RWPE2 (cell line): ENCODE results near the gene SPRED2.

ENCODE experiments used
- ATAC-seq: fragments of 200-7000 bp; cut with Tn5 transposase; 3 replicates; pipeline ENCODE4 v1.9.1; 2021; ENCODE audit warnings: low read depth
- DNase-seq: peaks from one replicate; pipeline ENCODE4 v3.0.0-alpha.2; 2020; ENCODE audit warnings: low spot score
- H3K27ac ChIP-seq: fragments of 450-650 bp; 2 replicates; pipeline ENCODE4 v1.5.1; 2017; ENCODE audit warnings: mild to moderate bottlenecking; ENCODE audit not compliant: poor library complexity, severe bottlenecking
- H3K27me3 ChIP-seq: fragments of 250-450 bp; sonication (Bioruptor Pico); 2 replicates; pipeline ENCODE4 v1.5.1; 2021; ENCODE audit warnings: mild to moderate bottlenecking, moderate library complexity; ENCODE audit not compliant: insufficient read depth, poor library complexity, severe bottlenecking
- H3K36me3 ChIP-seq: fragments of 250-450 bp; sonication (Bioruptor Pico); 2 replicates; pipeline ENCODE4 v1.5.1; 2020; ENCODE audit warnings: low read depth, mild to moderate bottlenecking, moderate library complexity
- H3K4me1 ChIP-seq: fragments of 250-450 bp; sonication (Bioruptor Pico); 2 replicates; pipeline ENCODE4 v1.5.1; 2021; ENCODE audit warnings: mild to moderate bottlenecking, moderate library complexity; ENCODE audit not compliant: insufficient read depth, poor library complexity, severe bottlenecking
- H3K4me3 ChIP-seq: fragments of 250-450 bp; sonication (Bioruptor Pico); 2 replicates; pipeline ENCODE4 v1.5.1; 2021; ENCODE audit warnings: mild to moderate bottlenecking, moderate library complexity; ENCODE audit not compliant: severe bottlenecking
- H3K9me3 ChIP-seq: fragments of 250-450 bp; sonication (Bioruptor Pico); 2 replicates; pipeline ENCODE4 v1.5.1; 2021; ENCODE audit warnings: mild to moderate bottlenecking, moderate library complexity; ENCODE audit not compliant: severe bottlenecking
- TF ChIP-seq, protein P1 (sequence below): fragments of 450-650 bp; IDR thresholded peaks from one replicate; pipeline ENCODE4 v1.5.1; 2017; ENCODE audit warnings: mild to moderate bottlenecking, moderate library complexity; ENCODE audit not compliant: poor library complexity, severe bottlenecking

Gene SPRED2

DNA sequence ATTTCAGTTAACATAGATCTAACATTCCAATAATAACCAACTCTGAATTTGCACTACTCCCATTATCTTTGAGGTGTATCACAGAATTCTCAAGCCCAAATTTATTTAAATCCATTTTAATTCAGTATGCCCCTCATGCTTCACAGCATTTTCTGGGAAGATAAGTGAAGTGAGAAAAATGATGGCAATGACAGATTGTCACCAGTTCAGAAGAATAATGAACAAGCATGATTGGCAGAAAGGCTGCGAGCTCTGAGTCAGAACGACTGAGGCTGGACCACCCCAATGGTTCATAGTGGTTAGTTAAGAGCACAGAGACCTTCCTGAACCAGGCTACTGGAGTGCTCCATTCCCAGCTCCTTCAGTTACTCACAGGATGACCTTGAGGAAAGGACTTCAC, 4.9 kb downstream of the SPRED2 start:
- no peak for ATAC-seq
- peaks cover 4% of the 10 kb centered on the region for H3K4me1 ChIP-seq

DNA sequence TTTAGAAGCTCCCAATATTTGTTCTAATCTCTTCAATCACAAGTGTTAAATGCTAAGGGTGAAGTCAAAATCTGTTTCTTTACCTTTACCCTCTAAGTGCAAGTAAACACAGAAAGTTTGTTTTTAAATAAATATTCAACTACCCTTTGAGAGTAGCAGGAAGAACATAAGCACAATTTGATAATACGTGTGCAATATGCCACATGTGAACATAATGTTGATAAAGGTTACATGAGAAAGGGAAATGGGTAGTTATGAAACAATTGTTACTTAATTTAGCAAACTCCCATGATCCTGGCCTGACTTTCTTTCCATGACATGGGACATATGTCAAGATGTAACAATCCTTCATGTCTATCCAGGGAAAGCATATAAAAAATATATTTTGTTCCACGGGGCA, 7.1 kb downstream of the SPRED2 start:
- TF ChIP-seq, protein P1, sequence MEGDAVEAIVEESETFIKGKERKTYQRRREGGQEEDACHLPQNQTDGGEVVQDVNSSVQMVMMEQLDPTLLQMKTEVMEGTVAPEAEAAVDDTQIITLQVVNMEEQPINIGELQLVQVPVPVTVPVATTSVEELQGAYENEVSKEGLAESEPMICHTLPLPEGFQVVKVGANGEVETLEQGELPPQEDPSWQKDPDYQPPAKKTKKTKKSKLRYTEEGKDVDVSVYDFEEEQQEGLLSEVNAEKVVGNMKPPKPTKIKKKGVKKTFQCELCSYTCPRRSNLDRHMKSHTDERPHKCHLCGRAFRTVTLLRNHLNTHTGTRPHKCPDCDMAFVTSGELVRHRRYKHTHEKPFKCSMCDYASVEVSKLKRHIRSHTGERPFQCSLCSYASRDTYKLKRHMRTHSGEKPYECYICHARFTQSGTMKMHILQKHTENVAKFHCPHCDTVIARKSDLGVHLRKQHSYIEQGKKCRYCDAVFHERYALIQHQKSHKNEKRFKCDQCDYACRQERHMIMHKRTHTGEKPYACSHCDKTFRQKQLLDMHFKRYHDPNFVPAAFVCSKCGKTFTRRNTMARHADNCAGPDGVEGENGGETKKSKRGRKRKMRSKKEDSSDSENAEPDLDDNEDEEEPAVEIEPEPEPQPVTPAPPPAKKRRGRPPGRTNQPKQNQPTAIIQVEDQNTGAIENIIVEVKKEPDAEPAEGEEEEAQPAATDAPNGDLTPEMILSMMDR, result no peak
- Histone ChIP-seq H3K36me3 (peaks cover 9% of the 10 kb centered on the region; the same call in 1 of the 2 replicates), H3K9me3 (no peaks in the 10 kb centered on the region), H3K27ac (no peak overlapping the region), H3K4me3 (no peak overlapping the region), H3K4me1 (peaks cover 18% of the 10 kb centered on the region), H3K27me3 (no peaks in the 10 kb centered on the region)
- no peak for DNase-seq
- no peak for ATAC-seq

More for the DNA sequence above, 4.9 kb downstream of the SPRED2 start:
- no peak for DNase-seq
- H3K27ac ChIP-seq, result no peak overlapping the region
- TF ChIP-seq, protein P1, result no peak
- H3K27me3 ChIP-seq, result no peaks in the 10 kb centered on the region
- peaks cover 6% of the 10 kb centered on the region; the same call in 1 of the 2 replicates for H3K36me3 ChIP-seq
- H3K4me3 ChIP-seq, result no peak overlapping the region
- H3K9me3 ChIP-seq, result no peaks in the 10 kb centered on the region

DNA sequence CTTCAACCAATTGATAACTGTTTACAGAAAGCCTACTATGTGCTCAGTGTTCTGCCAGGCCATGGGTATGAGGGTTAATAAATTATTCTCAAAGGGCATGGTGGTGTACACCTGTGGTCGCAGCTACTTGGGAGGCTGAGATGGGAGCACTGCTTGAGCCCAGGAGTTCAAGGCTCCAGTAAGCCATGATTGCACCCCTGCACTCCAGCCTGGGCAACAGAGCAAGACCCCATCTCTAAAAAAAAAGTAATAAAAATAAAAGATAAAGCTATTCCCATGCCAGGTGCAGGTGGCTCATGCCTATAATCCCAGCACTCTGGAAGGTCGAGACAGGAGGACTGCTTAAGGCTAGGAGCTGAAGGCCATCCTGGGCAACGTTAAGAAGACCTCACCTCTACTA, 8.0 kb downstream of the SPRED2 start:
- TF ChIP-seq, protein P1, result no peak
- H3K27ac ChIP-seq, result no peak overlapping the region
- no peak for DNase-seq
- no peaks in the 10 kb centered on the region for H3K9me3 ChIP-seq
- no peak for ATAC-seq
- peaks cover 15% of the 10 kb centered on the region for H3K4me1 ChIP-seq
- H3K36me3 ChIP-seq, result peaks cover 5% of the 10 kb centered on the region; the same call in 1 of the 2 replicates
- H3K4me3 ChIP-seq, result no peak overlapping the region
- H3K27me3 ChIP-seq, result no peaks in the 10 kb centered on the region

DNA sequence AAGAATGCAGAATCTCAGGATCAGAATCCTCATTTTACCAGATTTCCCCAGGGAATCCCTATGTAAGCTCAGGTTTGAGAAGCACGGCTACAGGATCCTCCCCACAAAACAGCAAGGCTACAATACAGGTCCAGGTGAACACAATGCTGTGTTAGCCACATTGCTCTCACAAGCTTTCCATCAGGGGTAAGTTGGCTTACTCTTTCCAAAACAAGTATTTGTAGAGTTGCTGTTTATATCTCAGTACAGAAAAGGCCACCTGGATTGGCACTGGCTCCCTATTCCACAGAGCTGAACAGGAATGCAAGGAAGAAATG, 11.0 kb downstream of the SPRED2 start:
- no peaks in the 10 kb centered on the region for H3K9me3 ChIP-seq
- TF ChIP-seq, protein P1, result no peak
- H3K36me3 ChIP-seq, result peaks cover 5% of the 10 kb centered on the region; the same call in 1 of the 2 replicates
- H3K4me1 ChIP-seq, result peaks cover 15% of the 10 kb centered on the region
- H3K27ac ChIP-seq, result peak overlapping the region; percentile 67
- no peaks in the 10 kb centered on the region for H3K27me3 ChIP-seq
- no peak overlapping the region for H3K4me3 ChIP-seq
- DNase-seq, result no peak
- peak; percentile 30; the same call in 2 of the 3 replicates for ATAC-seq

DNA sequence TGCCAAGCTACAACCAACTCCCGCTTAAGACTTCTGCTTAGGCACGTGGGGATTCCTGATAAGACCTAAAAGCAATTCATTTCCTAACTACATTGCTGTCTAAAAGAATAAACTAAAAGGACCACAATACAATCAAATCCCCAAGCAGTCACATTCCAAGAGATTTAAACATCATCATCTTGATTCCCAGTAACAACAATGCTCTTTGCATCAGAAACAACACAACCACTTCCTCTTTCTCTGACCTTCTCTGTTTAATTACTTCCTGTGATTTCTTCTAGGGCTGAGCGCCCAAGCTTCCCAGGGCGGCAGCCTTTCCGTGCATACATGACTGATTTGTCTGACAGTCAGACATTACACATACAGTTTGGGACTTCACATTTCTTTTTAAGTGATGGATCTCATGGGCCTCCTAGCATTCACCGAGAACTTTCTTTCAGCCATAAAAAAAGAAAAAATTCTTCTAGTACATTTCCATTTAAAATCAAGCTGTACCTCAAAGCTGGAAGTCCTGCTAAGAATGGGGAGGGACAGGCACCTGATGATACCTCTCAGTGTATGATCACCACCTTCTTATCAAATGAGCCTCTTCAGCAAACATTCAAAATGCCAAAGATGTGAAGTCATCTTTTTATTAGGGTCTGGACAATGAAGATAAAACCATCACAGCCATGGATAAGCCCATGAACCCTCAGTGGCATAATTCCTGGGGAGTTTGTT, 11.5 kb downstream of the SPRED2 start:
- ATAC-seq, result peak; percentile 73
- H3K4me3 ChIP-seq, result no peak overlapping the region

More for the DNA sequence above, 11.5 kb downstream of the SPRED2 start:
- Histone ChIP-seq H3K27me3 (no peaks in the 10 kb centered on the region), H3K27ac (peak overlapping the region; percentile 67), H3K4me1 (peaks cover 15% of the 10 kb centered on the region), H3K36me3 (peaks cover 5% of the 10 kb centered on the region; the same call in 1 of the 2 replicates), H3K9me3 (no peaks in the 10 kb centered on the region)
- TF ChIP-seq, protein P1, result no peak
- DNase-seq, result no peak
